Myocyte (in vitro differentiated cells): Measurements from ENCODE around the gene PDE4B. TPM values are rescaled to one million over a fixed set of nuclear protein-coding genes. Genes with fewer than 3 reads are reported as not detected.

Experiments used
- DNase-seq: peaks from one replicate; pipeline ENCODE4 v3.0.0-alpha.2; 2012; ENCODE audit warnings: low read depth
- total RNA-seq: library from RNA; depleted of rRNA; stranded (reverse); fragments of >200 nt; gene quantifications from 2 replicates; pipeline ENCODE4 v1.2.3, GENCODE V29; 2014

PDE4B gene
- total RNA-seq, 1 donor from 2014 or later, result 29.5 TPM

DNA sequence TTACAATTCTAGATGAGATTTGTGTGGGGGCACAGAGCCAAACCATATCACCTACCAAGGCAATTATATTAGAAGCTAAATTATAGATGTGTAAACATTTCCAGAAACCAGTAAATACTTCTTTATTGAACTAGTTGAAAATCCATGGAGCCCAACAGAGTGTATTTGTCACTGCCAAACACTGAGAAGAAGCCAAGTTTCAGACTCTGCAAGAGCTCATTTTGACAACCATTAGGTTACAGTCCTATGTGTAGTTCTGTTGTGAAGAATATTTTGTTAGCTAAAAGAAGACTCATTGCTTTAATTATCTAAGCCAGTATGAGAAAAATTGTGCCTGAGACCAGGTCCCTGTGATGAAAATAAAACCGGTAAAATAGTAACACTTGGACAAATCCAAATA, 382.4 kb downstream of the PDE4B start:
- no peak for DNase-seq

DNA sequence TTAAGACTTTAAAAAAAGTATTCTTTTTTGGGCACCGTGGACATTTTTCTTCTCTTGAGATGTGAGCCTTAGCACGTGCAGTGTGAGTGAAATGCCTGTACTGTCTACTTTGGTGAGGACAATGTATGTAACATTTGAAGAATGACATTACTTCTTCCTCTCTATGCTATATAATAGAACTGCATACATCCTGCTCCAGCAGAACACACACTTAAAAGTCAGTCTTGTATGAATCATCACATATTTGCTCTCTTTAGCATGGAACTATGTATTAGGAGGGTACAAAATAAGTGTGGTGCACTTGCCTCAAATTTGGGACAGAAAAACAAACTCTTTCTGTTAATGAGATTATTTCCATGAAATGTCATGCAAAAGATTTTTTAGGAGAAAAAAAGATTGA, 382.9 kb downstream of the PDE4B start:
- no peak for DNase-seq

DNA sequence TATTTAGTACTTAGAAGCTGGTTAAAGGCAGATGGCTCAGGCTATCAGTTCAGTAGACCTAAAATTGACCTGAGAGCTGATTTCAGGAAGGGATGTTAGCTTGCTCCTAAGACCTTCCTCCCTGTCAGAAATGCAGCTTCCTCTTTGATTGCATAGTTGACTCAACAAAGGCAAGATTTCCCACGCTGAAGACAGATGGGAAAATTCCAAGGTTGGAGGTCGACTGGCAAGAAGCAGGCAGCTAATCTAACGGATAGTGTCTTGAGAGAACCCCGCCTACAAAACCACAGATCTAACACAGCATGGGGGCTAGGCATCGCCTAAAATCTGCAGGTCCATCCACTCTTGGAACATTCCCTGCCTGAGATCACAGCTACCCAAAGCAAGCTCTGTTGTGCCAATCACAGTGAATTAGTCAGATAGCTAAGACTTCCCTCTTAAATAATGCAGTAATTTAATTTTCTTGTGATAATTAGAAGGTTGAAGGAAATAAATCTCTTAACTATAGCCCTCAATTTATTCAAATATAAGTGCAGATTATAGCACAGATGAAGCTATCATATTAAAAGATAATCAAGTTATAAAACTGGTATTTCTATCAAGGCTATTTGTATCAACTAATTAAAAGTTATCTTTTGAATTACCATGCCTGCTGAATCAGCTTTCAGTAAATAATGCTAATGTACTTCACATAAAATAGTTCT, 383.5 kb downstream of the PDE4B start:
- peak; percentile 52 for DNase-seq

DNA sequence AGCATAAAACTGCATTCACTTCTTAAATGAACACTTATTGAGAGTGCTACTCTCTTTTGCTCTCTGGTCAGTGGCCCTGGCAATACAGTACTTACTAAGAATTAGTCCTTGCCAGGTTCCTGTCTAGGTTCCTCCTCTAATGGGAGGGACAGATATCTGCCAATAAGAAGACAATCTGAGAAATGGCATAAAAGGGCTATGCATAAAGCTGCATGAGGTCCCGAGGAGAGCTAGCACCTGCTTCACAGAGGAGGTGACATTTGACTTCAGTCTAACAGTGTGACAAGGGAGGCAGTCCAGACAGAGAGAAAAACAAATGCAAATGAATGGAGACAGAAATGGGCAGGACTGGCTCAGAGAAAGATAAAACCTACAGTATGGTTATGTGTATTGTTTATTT, 384.1 kb downstream of the PDE4B start:
- no peak for DNase-seq

DNA sequence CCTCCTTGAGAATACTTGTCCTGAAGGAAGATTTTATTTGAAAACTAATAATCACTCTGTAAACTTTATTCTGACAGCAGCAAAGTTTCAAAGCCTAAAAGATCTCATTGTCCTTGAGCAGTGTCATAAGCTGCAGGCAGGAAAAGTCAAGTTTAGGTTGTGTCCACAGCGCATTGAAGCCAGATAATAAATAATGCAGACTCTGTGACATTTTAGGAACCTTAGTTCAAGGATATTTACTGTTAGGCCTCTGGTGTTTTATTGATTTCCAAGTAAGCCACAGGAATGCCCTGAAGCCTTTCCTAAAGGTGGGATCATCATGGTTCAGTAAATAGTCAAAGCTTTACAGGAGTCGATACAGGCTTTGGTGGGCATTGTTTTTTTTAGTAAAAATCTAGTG, 384.8 kb downstream of the PDE4B start:
- DNase-seq, result no peak

DNA sequence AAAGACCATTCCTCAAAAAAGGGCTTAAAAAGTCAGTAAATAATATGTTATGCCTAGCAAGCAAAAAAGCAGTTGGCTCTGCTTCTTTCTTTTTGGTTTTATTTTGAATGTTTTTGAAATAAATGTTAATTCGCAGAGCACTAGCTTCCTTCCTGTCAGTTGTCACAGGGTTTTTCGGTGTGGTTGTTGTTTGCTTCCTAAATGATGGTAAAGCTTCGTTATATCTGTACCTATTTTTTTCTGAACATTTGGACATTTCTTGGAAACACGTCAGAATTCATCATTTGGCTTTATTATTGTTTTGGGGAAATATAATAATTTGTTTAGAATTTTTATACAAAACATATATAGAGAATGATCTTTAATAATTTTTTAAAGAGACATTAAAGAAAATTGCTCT, 389.3 kb downstream of the PDE4B start:
- no peak for DNase-seq

DNA sequence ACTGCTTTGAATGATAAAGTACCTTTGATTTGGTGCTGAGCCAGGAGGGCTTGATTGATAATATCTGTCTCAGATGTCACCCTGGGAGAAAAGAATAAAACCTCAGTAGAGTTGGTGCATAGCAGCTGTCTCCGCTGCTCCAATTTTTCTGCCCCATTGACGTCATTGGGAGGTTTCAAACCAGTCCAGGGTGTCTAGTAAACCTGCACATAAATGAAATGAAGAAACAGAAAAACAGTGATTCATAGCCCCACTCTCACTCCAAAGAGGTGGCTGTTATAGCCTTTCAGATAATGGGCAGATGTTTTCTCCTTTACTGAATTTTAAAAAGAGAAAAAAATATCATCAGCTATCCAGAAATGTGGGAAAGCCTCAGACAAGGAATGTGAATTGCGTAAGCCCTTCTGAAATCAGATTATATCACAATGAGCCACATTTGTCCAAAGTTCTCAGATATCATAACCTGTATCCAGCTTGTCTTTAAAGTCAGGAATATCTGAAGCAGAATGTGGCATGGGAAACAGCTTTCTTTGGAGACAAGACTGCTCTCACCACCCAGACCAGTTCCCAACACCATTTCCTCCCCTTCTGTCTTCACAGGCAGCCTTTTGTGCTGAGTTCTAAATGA, 390.0 kb downstream of the PDE4B start:
- DNase-seq, result peak; percentile 90

DNA sequence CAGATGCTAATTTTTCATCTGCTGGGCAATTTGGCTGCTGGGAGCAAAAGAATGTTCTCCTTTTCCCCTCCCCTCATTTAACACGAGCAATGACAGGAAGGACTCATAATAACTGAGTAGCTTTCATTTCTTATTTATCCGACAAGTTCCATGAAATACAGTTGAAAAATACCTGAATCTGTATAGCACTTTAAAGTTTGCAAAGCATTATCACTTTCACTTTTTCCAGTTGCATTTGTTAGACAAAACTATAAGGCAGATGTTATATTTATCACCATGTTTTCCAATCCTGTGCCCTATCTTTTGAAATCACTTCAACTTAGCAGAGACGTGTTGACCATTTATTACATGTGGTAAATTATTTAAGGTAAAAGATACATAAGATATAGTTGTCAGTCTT, 390.7 kb downstream of the PDE4B start:
- DNase-seq, result no peak

DNA sequence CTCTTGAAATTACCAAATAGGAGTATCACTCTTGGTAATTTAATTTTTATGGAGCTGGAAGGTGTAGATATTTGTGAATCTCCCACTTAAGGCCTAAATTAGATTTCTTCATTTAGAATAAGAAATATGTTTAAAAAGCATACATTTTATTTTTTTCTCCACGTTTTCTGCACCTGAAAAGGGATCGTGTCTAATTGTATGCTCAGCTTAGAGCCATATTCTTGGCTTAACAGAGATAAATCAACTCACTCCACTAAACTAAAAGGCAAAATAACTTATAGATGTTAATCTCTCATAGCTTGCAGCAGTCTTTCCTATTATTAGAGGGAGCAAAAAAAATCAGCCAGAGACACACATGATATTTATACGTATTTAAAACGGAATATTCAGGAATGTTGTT, 404.4 kb downstream of the PDE4B start:
- no peak for DNase-seq

DNA sequence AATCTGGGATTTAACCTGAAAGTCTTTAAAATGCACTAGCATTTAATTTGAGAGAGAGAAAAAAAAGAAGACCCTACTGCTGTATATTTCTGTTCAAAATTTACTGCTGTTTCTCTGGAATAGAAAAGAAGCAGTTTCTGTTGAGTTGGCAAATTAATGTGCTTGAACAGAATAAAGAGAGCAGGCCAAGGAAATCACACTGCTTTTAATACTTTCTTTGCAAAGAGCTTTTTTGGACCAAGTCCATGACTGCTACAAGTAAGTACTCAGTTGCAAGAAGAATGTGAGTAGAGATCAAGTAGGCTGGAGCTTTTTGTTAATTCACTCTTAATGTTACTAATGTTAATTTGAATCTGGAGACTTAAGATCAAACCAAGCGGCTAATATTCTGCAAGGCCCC, 405.1 kb downstream of the PDE4B start:
- peak; percentile 52 for DNase-seq

DNA sequence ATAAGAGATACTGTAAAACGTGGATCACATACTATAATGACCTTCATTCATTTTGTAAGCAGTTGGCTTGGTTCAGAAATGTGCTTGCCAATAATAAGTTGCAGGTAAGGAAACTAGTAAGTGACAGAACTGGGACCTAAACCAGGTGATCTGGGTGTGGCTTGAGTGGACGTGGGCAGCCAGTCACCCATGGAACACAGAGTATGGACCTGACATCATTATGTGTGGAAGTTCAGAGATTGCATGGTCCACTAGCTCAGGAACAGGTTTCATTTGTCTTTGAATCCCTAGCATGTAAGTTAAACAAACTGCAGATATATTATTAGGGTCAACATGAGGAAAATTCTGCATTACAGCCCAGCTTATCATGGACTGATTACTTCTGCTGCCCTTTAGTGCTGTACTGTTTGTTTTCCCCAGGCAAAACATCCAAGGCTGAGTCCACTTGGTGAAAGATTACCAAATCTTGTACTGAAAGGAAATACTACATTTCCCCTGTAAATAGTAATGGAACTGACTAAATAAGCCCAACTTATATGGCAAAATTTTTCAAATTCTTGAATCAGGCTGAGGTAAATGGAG, 414.0 kb downstream of the PDE4B start:
- no peak for DNase-seq

DNA sequence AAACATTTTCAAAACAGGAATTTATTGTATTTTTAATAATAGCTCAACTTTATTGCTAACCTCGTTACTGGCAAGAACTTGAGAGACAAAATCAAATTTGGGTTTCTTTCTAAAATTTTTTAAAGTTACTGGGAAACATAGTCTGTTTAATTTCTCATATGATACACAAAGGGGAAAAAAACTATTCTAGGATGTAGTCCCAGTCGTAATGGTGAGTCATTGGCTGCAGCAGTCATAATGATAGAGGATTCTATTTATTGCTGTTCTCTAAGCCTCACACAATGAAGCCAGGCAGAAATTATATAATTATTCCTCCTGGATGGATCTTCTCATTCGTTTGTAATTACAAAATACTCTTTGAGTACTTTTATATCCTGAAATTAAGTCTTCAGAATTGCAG, 414.8 kb downstream of the PDE4B start:
- peak; percentile 83 for DNase-seq

DNA sequence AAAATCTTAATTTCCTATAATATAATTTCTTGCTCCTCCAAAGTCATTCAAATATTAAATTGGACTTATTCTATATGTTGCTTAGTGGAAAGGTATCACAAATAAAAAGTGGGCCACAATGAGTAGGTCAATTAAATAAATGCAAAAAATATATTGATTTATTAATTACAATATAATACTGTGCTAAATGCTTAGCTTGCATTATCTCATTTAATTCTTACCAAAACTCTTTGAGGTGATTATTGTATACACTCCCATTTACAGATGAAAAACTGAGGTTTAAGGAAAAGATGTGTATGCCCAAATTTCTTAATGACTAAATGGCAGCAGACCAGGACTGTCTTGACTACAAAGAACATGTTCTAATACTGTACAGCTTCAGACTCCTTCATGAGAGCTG, 415.9 kb downstream of the PDE4B start:
- no peak for DNase-seq

DNA sequence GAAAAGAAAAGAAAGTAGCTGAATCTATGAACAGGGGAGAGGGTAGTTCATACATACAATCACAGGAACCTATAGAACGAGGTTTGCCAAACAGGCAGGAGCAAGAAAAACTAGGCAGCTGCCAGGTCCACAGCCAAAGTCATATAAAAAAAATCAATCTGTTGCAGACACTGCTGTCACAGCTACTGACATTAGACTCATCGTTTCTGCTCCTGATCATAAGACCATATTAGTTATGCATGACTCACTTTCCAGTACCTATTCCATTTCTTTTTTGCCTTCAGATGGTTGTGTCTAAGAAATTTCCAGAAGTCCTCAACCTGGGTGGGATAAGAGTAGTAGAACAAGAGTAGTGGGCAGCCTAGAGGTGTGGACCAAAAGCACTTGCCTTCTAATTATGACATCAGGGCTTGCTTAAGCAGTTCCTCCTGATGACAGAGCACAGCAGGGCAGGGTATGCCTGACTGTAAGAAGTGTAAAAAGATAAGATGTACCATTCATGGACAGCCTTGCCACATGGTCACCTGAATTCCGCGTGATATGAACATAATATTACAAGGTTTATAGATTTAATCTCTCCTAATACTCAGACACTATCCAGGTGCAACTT, 418.0 kb downstream of the PDE4B start:
- no peak for DNase-seq

DNA sequence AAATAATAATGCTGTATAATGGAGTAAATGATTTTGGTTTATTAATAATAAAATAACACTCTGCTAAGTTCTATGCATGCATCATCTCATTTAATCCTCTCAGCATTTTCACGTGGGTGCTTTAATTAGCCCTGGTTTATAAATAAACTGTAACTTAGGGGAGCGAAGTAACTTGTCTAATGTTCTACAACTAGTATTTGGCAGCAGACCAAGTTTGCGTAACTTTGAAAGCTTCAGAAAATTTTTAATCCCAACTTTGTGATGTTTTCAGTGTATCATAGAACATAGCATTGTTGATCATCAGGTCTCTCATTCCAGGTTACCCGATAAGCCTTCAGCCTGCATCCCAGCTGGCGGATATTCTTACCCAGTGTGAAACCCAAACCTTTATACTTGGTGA, 418.8 kb downstream of the PDE4B start:
- DNase-seq, result no peak

DNA sequence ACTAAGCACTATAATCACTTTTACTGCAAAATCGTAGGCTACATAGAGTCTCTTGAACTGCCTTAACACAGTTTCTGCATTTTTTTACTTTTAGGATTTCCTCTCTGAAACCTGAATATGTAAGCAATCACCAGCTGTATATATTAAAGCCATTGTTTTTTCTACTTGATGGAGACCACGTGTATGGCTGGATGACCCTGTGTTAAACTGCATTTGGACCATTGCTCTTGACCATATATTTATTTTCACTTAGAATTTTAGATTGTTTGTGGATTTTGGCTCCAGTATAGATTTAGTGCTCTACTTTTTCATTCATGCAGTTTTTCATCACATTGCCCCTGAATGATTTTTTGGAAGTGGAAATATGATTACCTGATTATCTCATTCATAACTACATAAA, 420.8 kb downstream of the PDE4B start:
- no peak for DNase-seq

DNA sequence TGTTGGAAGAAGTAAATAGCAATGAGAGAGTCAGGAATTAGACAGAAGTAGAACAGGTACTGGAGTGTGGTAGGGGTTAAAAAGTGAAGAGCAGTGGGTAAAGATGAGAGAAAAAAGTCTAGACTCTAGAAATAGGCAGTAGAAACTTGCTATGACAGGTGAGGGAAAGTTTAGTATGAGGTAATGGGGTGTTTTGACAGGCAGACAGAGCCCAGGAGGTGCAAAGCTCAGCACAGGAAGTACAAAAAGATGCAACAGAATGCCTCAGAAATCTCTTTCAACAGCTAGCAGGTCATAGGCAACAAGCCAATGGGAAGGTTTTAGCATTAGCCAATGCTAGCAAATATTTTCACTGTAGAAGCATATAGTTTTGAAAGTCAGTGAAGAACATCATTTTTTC, 422.2 kb downstream of the PDE4B start:
- no peak for DNase-seq

DNA sequence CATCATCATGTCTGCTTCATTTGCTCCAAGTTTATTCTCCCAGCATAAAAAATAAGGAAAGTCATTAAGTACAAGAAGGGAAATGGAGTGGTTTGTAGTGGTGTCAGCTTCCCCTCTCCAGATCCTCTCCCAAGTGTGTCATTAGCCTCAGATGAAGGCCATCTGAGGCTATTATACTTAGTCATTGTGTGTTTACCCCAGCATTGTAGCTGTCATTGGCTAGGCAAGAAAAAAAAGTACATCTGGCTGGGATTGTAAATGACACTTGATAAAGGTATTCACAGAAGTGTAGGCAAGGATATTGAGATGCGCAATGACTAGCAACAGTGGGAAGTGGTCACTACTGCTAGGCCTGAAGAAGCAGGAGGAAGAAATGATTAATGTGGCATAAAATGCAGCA, 424.3 kb downstream of the PDE4B start:
- DNase-seq, result peak; percentile 72

DNA sequence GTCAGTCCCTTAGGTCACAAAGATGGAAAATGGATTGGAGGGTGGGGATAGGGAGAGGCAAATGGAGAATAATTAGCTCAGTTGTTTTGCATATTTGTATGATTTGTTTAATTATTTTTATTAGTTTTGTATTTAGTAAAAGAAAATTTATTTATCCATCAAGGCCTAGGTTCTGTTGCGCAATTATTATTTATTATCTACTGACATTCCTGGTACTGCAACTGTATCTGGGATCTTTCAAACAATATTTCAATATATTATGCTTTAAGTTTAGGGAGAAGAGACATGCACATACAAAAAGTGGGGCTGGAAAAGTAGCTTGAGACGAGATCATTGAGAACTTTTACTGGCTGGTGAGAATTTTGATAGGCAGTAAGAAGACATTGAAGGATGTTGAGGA, 424.9 kb downstream of the PDE4B start:
- DNase-seq, result no peak

DNA sequence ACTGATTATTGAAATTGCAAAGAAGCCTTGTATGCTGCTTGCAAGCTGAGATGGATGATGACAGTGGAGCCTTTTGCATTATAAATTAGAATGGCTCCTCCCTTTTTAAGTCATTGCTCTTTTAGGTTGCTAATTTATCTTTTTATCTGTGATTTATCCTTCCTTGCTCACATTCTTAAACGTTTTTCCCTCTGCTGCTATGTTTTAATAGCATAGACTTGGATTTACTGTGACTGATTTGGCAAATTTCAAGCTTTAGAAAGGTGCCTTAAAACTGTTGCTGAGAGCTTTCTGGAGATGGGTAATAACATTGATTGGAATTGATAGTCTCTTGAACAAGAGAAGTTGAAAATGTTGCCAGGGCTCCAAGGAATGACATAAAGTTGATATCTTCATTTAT, 427.8 kb downstream of the PDE4B start:
- no peak for DNase-seq

DNA sequence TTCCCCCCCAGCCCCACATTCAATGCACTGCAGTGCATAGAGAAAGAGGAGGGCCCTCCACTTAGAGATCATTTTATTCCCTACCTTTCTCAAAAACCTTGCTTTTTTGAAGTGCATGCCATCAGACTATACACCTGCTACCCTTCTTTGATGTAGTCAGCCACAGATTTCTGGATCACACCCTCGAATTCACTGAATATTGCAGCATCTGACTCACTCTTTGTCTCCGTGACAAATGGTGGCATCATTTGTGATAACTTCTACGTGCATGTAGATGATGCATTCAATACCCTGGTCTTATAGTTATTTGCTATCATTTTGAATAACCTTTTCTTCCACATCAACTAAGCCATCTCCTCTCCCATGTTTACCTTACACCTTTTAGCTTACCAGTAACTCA, 431.0 kb downstream of the PDE4B start:
- DNase-seq, result no peak

DNA sequence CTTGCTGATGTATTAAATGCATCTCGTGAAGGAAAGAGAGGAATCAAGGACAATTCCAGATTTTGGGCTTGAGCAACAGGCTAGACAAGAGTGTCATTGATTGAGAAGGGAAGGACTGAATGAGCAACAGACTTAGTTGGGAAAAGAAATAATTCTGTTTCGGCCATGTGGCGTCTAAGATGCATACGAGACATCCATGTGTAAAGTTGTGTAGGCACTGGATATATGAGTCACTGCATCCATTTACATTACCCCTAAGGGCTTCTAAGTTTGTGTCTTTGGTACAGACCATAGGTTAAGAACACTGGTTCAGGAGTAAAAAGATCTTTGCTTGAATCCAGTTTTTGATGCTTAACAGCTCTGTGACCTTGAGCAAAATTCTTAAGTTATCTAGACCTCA, 434.3 kb downstream of the PDE4B start:
- DNase-seq, result no peak

DNA sequence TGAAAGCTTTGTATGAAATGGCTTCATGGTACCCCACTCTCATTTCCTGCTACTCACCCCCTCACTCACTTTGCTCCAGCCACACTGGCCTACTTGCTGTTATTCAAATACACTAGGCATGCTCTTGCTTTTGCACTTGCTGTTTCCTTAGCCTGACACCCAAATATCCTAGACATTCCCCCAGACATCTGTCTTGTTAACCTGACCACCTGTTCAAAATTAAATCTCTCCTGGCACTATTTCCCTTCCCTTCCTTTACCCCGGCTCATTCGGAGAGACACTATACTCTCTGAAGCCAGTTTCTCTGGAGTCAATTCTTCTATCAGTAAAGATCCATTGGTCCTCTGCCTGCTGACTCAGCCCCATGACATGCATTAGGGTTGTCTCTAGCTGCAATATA, 435.3 kb downstream of the PDE4B start:
- DNase-seq, result no peak
